Osteoblast (primary cell): ENCODE data around the gene KRT12. TPM values are rescaled to one million over a fixed set of nuclear protein-coding genes. Genes with fewer than 3 reads are reported as not detected.

Source experiments
- DNase-seq: peaks from one replicate; pipeline ENCODE4 v3.0.0; 2011; ENCODE audit warnings: low spot score, mixed read lengths; ENCODE audit not compliant: insufficient read length; ENCODE audit errors: missing footprints
- H2AFZ ChIP-seq: 2 replicates; pipeline ENCODE4 v1.6.0; 2011; ENCODE audit warnings: mild to moderate bottlenecking, low read length
- H3K27ac ChIP-seq: 2 replicates; pipeline ENCODE4 v1.5.1; 2011; ENCODE audit warnings: mild to moderate bottlenecking, low read depth, low read length, moderate library complexity
- H3K27me3 ChIP-seq: 2 replicates; pipeline ENCODE4 v1.6.0; 2012; ENCODE audit warnings: mild to moderate bottlenecking, control low read depth, inconsistent platforms, low read length, moderate library complexity; ENCODE audit not compliant: insufficient read depth
- H3K36me3 ChIP-seq: 2 replicates; pipeline ENCODE4 v1.5.1; 2011; ENCODE audit warnings: mild to moderate bottlenecking, low read length, control low read depth, moderate library complexity; ENCODE audit not compliant: insufficient read depth
- H3K4me1 ChIP-seq: 2 replicates; pipeline ENCODE4 v1.5.1; 2011; ENCODE audit warnings: mild to moderate bottlenecking, low read length, control low read depth, moderate library complexity; ENCODE audit not compliant: insufficient read depth
- H3K4me2 ChIP-seq: 2 replicates; pipeline ENCODE4 v1.6.0; 2011; ENCODE audit warnings: mild to moderate bottlenecking, low read length; ENCODE audit not compliant: insufficient read depth
- H3K4me3 ChIP-seq: fragments of 200-600 bp; sonication (generic); 3 replicates; pipeline ENCODE4 v1.5.1; 2012; ENCODE audit warnings: mild to moderate bottlenecking, low read length, inconsistent platforms; ENCODE audit not compliant: insufficient read depth
- H3K79me2 ChIP-seq: 2 replicates; pipeline ENCODE4 v1.6.0; 2012; ENCODE audit warnings: mild to moderate bottlenecking, low read length, control low read depth, inconsistent platforms; ENCODE audit not compliant: insufficient read depth
- H3K9me3 ChIP-seq: 2 replicates; pipeline ENCODE4 v1.5.1; 2011; ENCODE audit warnings: low read depth, low read length, control low read depth
- H4K20me1 ChIP-seq: 2 replicates; pipeline ENCODE4 v1.6.0; 2012; ENCODE audit warnings: mild to moderate bottlenecking, low read length, control low read depth; ENCODE audit not compliant: insufficient read depth
- CTCF ChIP-seq: IDR thresholded peaks from 2 replicates; pipeline ENCODE4 v1.5.1; 2011; ENCODE audit warnings: mild to moderate bottlenecking, low read depth, low read length, moderate library complexity; ENCODE audit errors: extremely low read depth
- total RNA-seq: library from RNA; depleted of rRNA; stranded (reverse); fragments of >200 nt; gene quantifications from 2 replicates; pipeline ENCODE4 v1.2.3, GENCODE V29; 2012

KRT12 gene
- total RNA-seq, 1 donor, result not detected

GRCh38 chr17:40902498-40902897, 35.5 kb upstream of the KRT12 start:
- Histone ChIP-seq H3K4me1 (peaks cover 22% of the 10 kb centered on the region), H3K36me3 (no peaks in the 10 kb centered on the region), H3K4me2 (peak overlapping the region; percentile 56), H3K27ac (peak overlapping the region; percentile 74), H2AFZ (peak overlapping the region; percentile 22), H3K27me3 (no peaks in the 10 kb centered on the region), H3K4me3 (no peak overlapping the region), H3K9me3 (no peaks in the 10 kb centered on the region), H4K20me1 (no peaks in the 10 kb centered on the region), H3K79me2 (no peaks in the 10 kb centered on the region)
- no peak for TF ChIP-seq CTCF
- no peak for DNase-seq

GRCh38 chr17:40901981-40902474, 35.0 kb upstream of the KRT12 start:
- H4K20me1 ChIP-seq, result no peaks in the 10 kb centered on the region
- DNase-seq, result peak; percentile 66
- H3K9me3 ChIP-seq, result no peaks in the 10 kb centered on the region
- no peak for TF ChIP-seq CTCF
- no peaks in the 10 kb centered on the region for H3K36me3 ChIP-seq
- H3K79me2 ChIP-seq, result no peaks in the 10 kb centered on the region
- H3K27me3 ChIP-seq, result no peaks in the 10 kb centered on the region
- H3K4me3 ChIP-seq, result no peak overlapping the region
- H3K4me2 ChIP-seq, result peak overlapping the region; percentile 56
- peak overlapping the region; percentile 74 for H3K27ac ChIP-seq
- peak overlapping the region; percentile 27 for H2AFZ ChIP-seq
- peaks cover 22% of the 10 kb centered on the region for H3K4me1 ChIP-seq

DNA sequence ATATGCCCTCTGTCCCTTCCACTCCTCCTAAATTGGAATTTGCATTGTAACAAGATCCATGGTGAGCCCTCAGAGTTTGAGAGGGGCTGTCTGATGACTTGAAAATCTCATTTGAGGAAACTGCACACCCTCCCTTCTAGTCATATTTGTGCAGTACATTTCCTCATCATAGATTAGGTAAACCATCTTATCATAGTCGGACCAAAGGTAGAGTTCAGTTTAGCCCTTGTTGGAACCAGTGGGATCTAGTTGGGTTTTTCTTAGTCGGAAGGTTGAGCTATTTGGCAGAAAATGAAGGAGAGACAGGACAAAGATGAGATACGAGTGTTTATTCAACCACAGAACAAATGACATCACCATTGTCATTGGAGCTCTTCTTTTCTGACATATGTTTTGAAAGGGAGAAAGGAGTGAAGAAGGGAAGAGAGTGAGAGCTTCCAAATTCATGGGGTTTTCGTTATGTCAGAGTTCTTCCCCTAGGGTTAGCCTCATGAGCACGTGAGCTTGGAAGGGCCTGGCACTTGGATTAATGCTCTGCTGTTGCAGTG, 33.9 kb upstream of the KRT12 start:
- Histone ChIP-seq H3K36me3 (no peaks in the 10 kb centered on the region), H3K79me2 (no peaks in the 10 kb centered on the region), H3K4me2 (no peak overlapping the region), H3K4me1 (peaks cover 22% of the 10 kb centered on the region), H4K20me1 (no peaks in the 10 kb centered on the region), H3K27ac (no peak overlapping the region), H3K9me3 (no peaks in the 10 kb centered on the region), H3K4me3 (no peak overlapping the region), H2AFZ (no peak overlapping the region), H3K27me3 (no peaks in the 10 kb centered on the region)
- no peak for TF ChIP-seq CTCF
- no peak for DNase-seq

- H3K79me2 ChIP-seq, result no peaks in the 10 kb centered on the region
- no peak overlapping the region for H3K4me2 ChIP-seq
- no peak for DNase-seq
- peaks cover 3% of the 10 kb centered on the region for H3K4me1 ChIP-seq
- H3K27ac ChIP-seq, result no peak overlapping the region
- H3K36me3 ChIP-seq, result no peaks in the 10 kb centered on the region
- H3K9me3 ChIP-seq, result no peaks in the 10 kb centered on the region
- H2AFZ ChIP-seq, result no peak overlapping the region
- no peak overlapping the region for H3K4me3 ChIP-seq
- TF ChIP-seq CTCF, result no peak
- no peaks in the 10 kb centered on the region for H3K27me3 ChIP-seq
- no peaks in the 10 kb centered on the region for H4K20me1 ChIP-seq
Measured at GRCh38 chr17:40896916-40897455, 30.0 kb upstream of the KRT12 start.
